K562 (cell line): ENCODE results near the gene ANGPTL3. TPM values are rescaled to one million over a fixed set of nuclear protein-coding genes. Genes with fewer than 3 reads are reported as not detected.

ENCODE experiments used
- ATAC-seq: fragments of 200-7000 bp; cut with Tn5 transposase; 3 replicates; pipeline ENCODE4 v1.9.1; 2020; ENCODE audit warnings: moderate library complexity
- BruUV-seq: library from RNA; stranded (reverse); fragments of 400-500 nt; replicated peaks from 2 replicates; lab custom pipeline; 2021; lab: Mats Ljungman, UMichigan
- CTCF ChIA-PET: fragments of 300-600 bp; formaldehyde crosslinking; extraction: SDS; loops from one replicate; lab custom pipeline; 2021; ENCODE audit warnings: low intra/inter-chr PET ratio; lab: Yijun Ruan, JAX
- POLR2A ChIA-PET: fragments of 300-600, 350-650 bp; sonication (Branson Sonifier 250); formaldehyde crosslinking; extraction: SDS; loops from one replicate; lab custom pipeline; 2021; ENCODE audit warnings: antibody characterized with exemption, inconsistent platforms; lab: Yijun Ruan, JAX
- DNase-seq, 4 experiments: peaks; one replicate each; pipeline versions ENCODE4 v3.0.0 to v3.0.0-alpha.2; 2011 to 2018; ENCODE audit warnings: low spot score in 3 of 4, mixed read lengths in 3 of 4; ENCODE audit errors: extremely low read depth in 1 of 4
- FAIRE-seq: peaks from 2 replicates; lab custom pipeline; 2011; peaks lifted over from hg19 to GRCh38; lab: Jason Lieb, UNC
- H2AFZ ChIP-seq: 2 replicates; pipeline ENCODE4 v1.6.0; 2011; ENCODE audit warnings: low read depth, low read length, control low read depth, inconsistent platforms
- H3K27ac ChIP-seq: fragments of 200-600 bp; 3 replicates; pipeline ENCODE4 v1.8.0; 2011; ENCODE audit warnings: low read depth, mild to moderate bottlenecking, control low read depth, inconsistent platforms, low read length, moderate library complexity, mixed read lengths; ENCODE audit errors: extremely low read depth
- H3K27me3 ChIP-seq, 2 experiments: fragments of 300-600 bp in 1 of 2; 2 replicates in 1 of 2; 3 replicates in 1 of 2; pipeline versions ENCODE4 v1.6.0 to v1.8.0; 2011; ENCODE audit warnings: inconsistent platforms in 2 of 2, low read length in 2 of 2, mild to moderate bottlenecking in 1 of 2, mixed read lengths in 1 of 2, moderate library complexity in 1 of 2; ENCODE audit not compliant: control insufficient read depth in 2 of 2, insufficient read depth in 2 of 2
- H3K36me3 ChIP-seq: fragments of 300-600 bp; 3 replicates; pipeline ENCODE4 v1.8.0; 2011; ENCODE audit warnings: mild to moderate bottlenecking, low read length, inconsistent platforms; ENCODE audit not compliant: control insufficient read depth, insufficient read depth
- H3K4me1 ChIP-seq, 2 experiments: fragments of 200-600 bp in 1 of 2; replicated peaks in 1 of 2; 2 replicates in 1 of 2; 3 replicates in 1 of 2; pipeline versions ENCODE4 v1.5.1 to v1.8.0; 2011; ENCODE audit warnings: inconsistent platforms in 2 of 2, low read length in 2 of 2, mild to moderate bottlenecking in 1 of 2, mixed read lengths in 1 of 2, moderate library complexity in 1 of 2; ENCODE audit not compliant: control insufficient read depth in 2 of 2, insufficient read depth in 2 of 2
- H3K4me2 ChIP-seq: 2 replicates; pipeline ENCODE4 v1.6.1; 2011; ENCODE audit warnings: low read length, control low read depth, inconsistent platforms, mixed read lengths; ENCODE audit not compliant: insufficient read depth
- H3K4me3 ChIP-seq: fragments of 200-600 bp; sonication (generic), shearing (Covaris generic); 2 replicates; pipeline ENCODE4 v1.5.1; 2016; ENCODE audit warnings: control low read depth, inconsistent platforms
- H3K79me2 ChIP-seq: fragments of 200-600 bp; 3 replicates; pipeline ENCODE4 v1.8.0; 2011; ENCODE audit warnings: low read length, inconsistent platforms; ENCODE audit not compliant: control insufficient read depth, insufficient read depth
- H3K9ac ChIP-seq, 2 experiments: 2 replicates each; pipeline versions ENCODE4 v1.6.0 to v1.6.1; 2011; ENCODE audit warnings: low read depth in 2 of 2, low read length in 2 of 2, control low read depth in 1 of 2, inconsistent platforms in 1 of 2, mild to moderate bottlenecking in 1 of 2, mixed read lengths in 1 of 2; ENCODE audit not compliant: insufficient read depth in 1 of 2
- H3K9me1 ChIP-seq: one replicate; pipeline ENCODE4 v1.6.0; 2011; ENCODE audit warnings: inconsistent platforms, mild to moderate bottlenecking, low read length, moderate library complexity; ENCODE audit not compliant: control insufficient read depth, insufficient read depth
- H3K9me3 ChIP-seq: replicated peaks from 2 replicates; pipeline ENCODE4 v1.5.1; 2011; ENCODE audit warnings: low read depth, low read length, inconsistent platforms; ENCODE audit not compliant: control insufficient read depth, insufficient read depth
- H4K20me1 ChIP-seq: replicated peaks from 2 replicates; pipeline ENCODE4 v1.6.1; 2011; ENCODE audit warnings: low read length, inconsistent platforms, mixed read lengths; ENCODE audit not compliant: control insufficient read depth, insufficient read depth
- ARNT ChIP-seq, 2 experiments: fragments of 450-650 bp; IDR thresholded peaks; 2 replicates each; pipeline ENCODE4 v1.6.1; 2016; ENCODE audit warnings: mild to moderate bottlenecking in 1 of 2
- ELF1 ChIP-seq: fragments of 200-800 bp; sonication (Bioruptor generic); IDR thresholded peaks from 2 replicates; pipeline ENCODE4 v1.6.1; 2016; ENCODE audit warnings: missing genetic modification characterization, missing compliant biosample characterization
- MBD2 ChIP-seq: sonication (generic); IDR thresholded peaks from 2 replicates; pipeline ENCODE4 v1.6.1; 2016; ENCODE audit warnings: low read depth, borderline replicate concordance
- NFE2 ChIP-seq: IDR thresholded peaks from 2 replicates; pipeline ENCODE4 v1.6.1; 2014; ENCODE audit warnings: antibody characterized with exemption, low read depth
- NR2C1 ChIP-seq, 2 experiments: fragments of 450-650 bp; IDR thresholded peaks; 2 replicates each; pipeline ENCODE4 v1.6.1; 2017; ENCODE audit warnings: mild to moderate bottlenecking in 2 of 2, antibody characterized with exemption in 1 of 2, inconsistent platforms in 1 of 2, missing compliant biosample characterization in 1 of 2, missing genetic modification characterization in 1 of 2
- PKNOX1 ChIP-seq: fragments of 450-650 bp; IDR thresholded peaks from 2 replicates; pipeline ENCODE4 v1.6.1; 2016
- SMARCA4 ChIP-seq: fragments of 450-650 bp; IDR thresholded peaks from 2 replicates; pipeline ENCODE4 v1.6.1; 2016
- ZFPM2 ChIP-seq: fragments of 250-450 bp; sonication (Bioruptor Pico); IDR thresholded peaks from 2 replicates; pipeline ENCODE4 v1.5.1; 2022; ENCODE audit warnings: mild to moderate bottlenecking
- ZNF217 ChIP-seq: sonication (generic); formaldehyde crosslinking; IDR thresholded peaks from 2 replicates; pipeline ENCODE4 v1.8.0; 2022; ENCODE audit warnings: mild to moderate bottlenecking, missing genetic modification reagents
- WGBS: fragments of 100-300 bp; shearing (Covaris generic); methylation state at CpG from one replicate; pipeline ENCODE4 v1.1.6; 2016; ENCODE audit warnings: low coverage, mixed read lengths; ENCODE audit not compliant: insufficient coverage; ENCODE audit errors: missing lambda C conversion rate; 5-methylcytosine and 5-hydroxymethylcytosine counted together
- in situ Hi-C: fragments of 300-500 bp; cut with MboI; formaldehyde crosslinking; loops from 4 replicates; pipeline ENCODE4 v1.15.0; 2018; ENCODE audit warnings: inconsistent platforms, mixed read lengths
- intact Hi-C: fragments of 100-400 bp; cut with micrococcal nuclease; formaldehyde crosslinking; loops from 2 replicates; pipeline ENCODE4 v1.14.2; 2022
- polyA plus RNA-seq, 8 experiments: library from polyadenylated mRNA; depleted of rRNA in 4 of 8; stranded (reverse) in 5 of 8; unstranded in 3 of 8; fragments of >200 nt; fragmentation: Nextera tagmentation in 2 of 8; fragmentation: Illumina TruSeq in 1 of 8; extraction: Ambion mirVana in 2 of 8; extraction: Trizol in 1 of 8; gene quantifications; 2 replicates each; pipeline versions ENCODE4 v1.2.1 to v1.2.3, GENCODE V29; 2011 to 2014; ENCODE audit warnings: inconsistent platforms in 1 of 8, missing spikeins in 1 of 8
- total RNA-seq, 7 experiments: library from RNA; depleted of rRNA in 6 of 7; stranded (reverse); fragments of >200 nt in 6 of 7; fragmentation: Illumina TruSeq in 2 of 7; extraction: Trizol in 2 of 7; gene quantifications; 2 replicates each; pipeline versions ENCODE4 v1.2.1 to v1.2.3, GENCODE V29; 2011 to 2021; ENCODE audit warnings: low replicate concordance in 1 of 7

Gene ANGPTL3
- total and polyA plus RNA-seq, 9 of the 15 experiments (the other 6 are each of a cell fraction or from before 2014, with no cell fraction given), result not detected

- TF ChIP-seq ZFPM2 (CRISPR knock-in tag) (no peak), MBD2 (no peak), ZNF217 (no peak)
- Histone ChIP-seq H3K4me2 (no peak overlapping the region), H3K9me1 (no peaks in the 10 kb centered on the region), H4K20me1 (no peaks in the 10 kb centered on the region), H3K4me3 (no peak overlapping the region), H3K27me3 (no peaks in the 10 kb centered on the region), H3K9ac (no peak overlapping the region), H2AFZ (no peak overlapping the region), H3K79me2 (no peaks in the 10 kb centered on the region), H3K27ac (no peak overlapping the region), H3K9me3 (no peaks in the 10 kb centered on the region), H3K36me3 (no peaks in the 10 kb centered on the region), H3K4me1 (no peaks in the 10 kb centered on the region)
- no TSS peak for BruUV-seq
- no peak for FAIRE-seq
- WGBS, result 63% methylated on average over 1 of the region's 1 CpG
- CTCF ChIA-PET, result no interaction called here
- DNase-seq, result no peak
- in situ Hi-C loops, result no loop called here
- POLR2A ChIA-PET, result interaction anchor here (0.7 kb wide), 1 partner anchor 1120 kb away, joined by 3 read pairs; no protein-coding TSS in a partner anchor
- intact Hi-C loops, result no loop called here
- ATAC-seq, result no peak
These were observed 16.6 kb downstream of the ANGPTL3 start for GRCh38 chr1:62613890-62614289.

GRCh38 chr1:62621907-62622306, 24.6 kb downstream of the ANGPTL3 start:
- DNase-seq (peak in 3 of 4 experiments; percentile 10 to 75 (median 44)), ATAC-seq (peak; percentile 98), FAIRE-seq (peak; percentile 89)
- intact Hi-C loops (no loop called here), in situ Hi-C loops (no loop called here)
- Histone ChIP-seq H4K20me1 (no peaks in the 10 kb centered on the region), H3K27ac (peak overlapping the region; percentile 66; the same call in 2 of the 3 replicates), H3K4me2 (no peak overlapping the region), H3K27me3 (no peaks in the 10 kb centered on the region), H3K79me2 (no peaks in the 10 kb centered on the region), H3K9me3 (no peaks in the 10 kb centered on the region; the same call in 1 of the 2 replicates), H3K4me1 (peaks cover 0 to 10% of the 10 kb centered on the region in 2 experiments; a peak in 2 of 5 replicates), H3K9ac (no peak overlapping the region), H3K9me1 (no peaks in the 10 kb centered on the region), H2AFZ (peak overlapping the region; percentile 66; the same call in 1 of the 2 replicates), H3K36me3 (no peaks in the 10 kb centered on the region), H3K4me3 (no peak overlapping the region)
- 94% methylated on average over 1 of the region's 1 CpG for WGBS
- BruUV-seq, result no TSS peak
- POLR2A ChIA-PET, result interaction anchor here (1.0 kb wide), 1 partner anchor 14 kb away, joined by 3 read pairs; no protein-coding TSS in a partner anchor
- CTCF ChIA-PET, result interaction anchor here (0.5 to 0.6 kb wide), 2 partner anchors 29 to 95 kb away, joined by 4 to 7 read pairs; no protein-coding TSS in a partner anchor
- peak; percentile 84 for TF ChIP-seq NFE2
- TF ChIP-seq ARNT (IDR thresholded peaks at IDR 0.05), result no peak
- TF ChIP-seq PKNOX1, result peak; percentile 89
- no peak for TF ChIP-seq ELF1 (tag)
- TF ChIP-seq NR2C1 (IDR thresholded peaks at IDR 0.05), result no peak
- no peak for TF ChIP-seq NR2C1 (tag; IDR thresholded peaks at IDR 0.05)
- TF ChIP-seq SMARCA4, result peak; percentile 59; the same call in 1 of the 2 replicates
